Prostate gland (tissue), 2 donors: ENCODE data around the gene PDXDC1. TPM values are rescaled to one million over a fixed set of nuclear protein-coding genes. Genes with fewer than 3 reads are reported as not detected.
"Not testable (repeated sequence)": the region's sequence is repeated elsewhere in the genome, so short reads cannot be mapped to it uniquely, and the experiment has no call there.

Source experiments
- DNase-seq: peaks from one replicate; pipeline ENCODE4 v3.0.0-alpha.2; 2019; ENCODE audit warnings: low spot score
- H3K27ac ChIP-seq, 2 donors: fragments of 200-600 bp; sonication (generic); 2 replicates each; pipeline ENCODE4 v1.5.1; 2017 to 2019
- H3K27me3 ChIP-seq: fragments of 200-600 bp; sonication (generic); replicated peaks from 2 replicates; pipeline ENCODE4 v1.5.1; 2019; ENCODE audit not compliant: insufficient read depth
- H3K36me3 ChIP-seq, 2 donors: fragments of 200-600 bp; sonication (generic); 1 replicate in 1 of 2; 2 replicates in 1 of 2; pipeline versions ENCODE4 v1.5.1 to v1.8.1; 2017 to 2019
- H3K4me1 ChIP-seq: fragments of 200-600 bp; sonication (generic); replicated peaks from 2 replicates; pipeline ENCODE4 v1.5.1; 2019
- H3K4me3 ChIP-seq, 2 donors: fragments of 200-600 bp; sonication (generic); 2 replicates each; pipeline ENCODE4 v1.5.1; 2017 to 2019
- H3K9me3 ChIP-seq: fragments of 200-600 bp; sonication (generic); 2 replicates; pipeline ENCODE4 v1.5.1; 2017
- WGBS: methylation state at CpG from one replicate; pipeline ENCODE4 v1.1.5; 2018; 5-methylcytosine and 5-hydroxymethylcytosine counted together
- intact Hi-C: fragments of 100-400 bp; cut with DNase I; formaldehyde crosslinking; loops from one replicate; pipeline ENCODE4 v1.14.2; 2022
- total RNA-seq, 2 donors: library from RNA; depleted of rRNA; stranded (reverse); fragments of >200 nt; gene quantifications; one replicate each; pipeline ENCODE4 v1.1.0, GENCODE V29; 2016

Gene PDXDC1
- total RNA-seq, 2 donors from 2014 or later: 139 to 189 TPM

DNA sequence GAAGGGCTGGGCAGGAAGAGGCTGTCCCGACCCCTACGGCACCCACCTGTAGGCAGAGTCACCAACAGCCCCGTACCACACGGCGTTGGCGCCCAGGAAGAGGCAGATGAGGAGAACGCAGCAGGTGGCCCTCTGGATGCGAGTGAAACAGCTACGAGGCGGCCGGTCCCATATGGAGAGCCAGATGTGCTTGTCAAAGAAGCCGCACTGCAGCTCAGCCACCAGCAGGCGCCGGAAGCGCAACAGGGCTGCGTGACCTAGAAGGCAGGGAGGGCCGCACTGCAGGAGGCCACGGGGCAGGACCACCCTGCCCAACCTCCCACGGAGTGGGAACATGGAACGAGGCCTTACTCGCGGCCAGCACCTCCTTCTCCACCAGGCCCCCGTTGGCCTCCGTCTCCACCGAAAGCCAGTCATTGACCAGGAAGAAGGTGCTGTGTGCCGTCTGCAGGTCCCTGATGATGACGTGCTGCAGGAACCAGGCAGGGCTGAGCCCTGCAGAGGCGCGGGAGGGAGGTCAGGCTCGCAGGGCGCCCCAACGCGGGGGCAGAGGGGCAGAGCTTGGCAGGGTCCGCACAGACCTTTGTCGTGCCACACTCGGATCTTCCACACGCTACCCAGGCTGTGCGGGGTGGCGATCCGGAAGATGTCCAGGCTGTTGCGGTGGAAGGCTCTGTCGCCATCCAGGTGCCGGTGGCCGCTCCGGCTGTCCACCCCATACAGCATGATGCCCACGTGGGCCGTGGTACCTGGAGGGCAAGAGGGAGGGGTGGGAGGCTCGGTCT lies 153.0 kb downstream of the PDXDC1 start:
- DNase-seq, H3K27ac ChIP-seq, intact Hi-C loops, H3K4me3 ChIP-seq, H3K9me3 ChIP-seq, H3K4me1 ChIP-seq, H3K36me3 ChIP-seq, H3K27me3 ChIP-seq: not testable (repeated sequence)
- WGBS: 93% methylated on average over 22 of the region's 48 CpGs

DNA sequence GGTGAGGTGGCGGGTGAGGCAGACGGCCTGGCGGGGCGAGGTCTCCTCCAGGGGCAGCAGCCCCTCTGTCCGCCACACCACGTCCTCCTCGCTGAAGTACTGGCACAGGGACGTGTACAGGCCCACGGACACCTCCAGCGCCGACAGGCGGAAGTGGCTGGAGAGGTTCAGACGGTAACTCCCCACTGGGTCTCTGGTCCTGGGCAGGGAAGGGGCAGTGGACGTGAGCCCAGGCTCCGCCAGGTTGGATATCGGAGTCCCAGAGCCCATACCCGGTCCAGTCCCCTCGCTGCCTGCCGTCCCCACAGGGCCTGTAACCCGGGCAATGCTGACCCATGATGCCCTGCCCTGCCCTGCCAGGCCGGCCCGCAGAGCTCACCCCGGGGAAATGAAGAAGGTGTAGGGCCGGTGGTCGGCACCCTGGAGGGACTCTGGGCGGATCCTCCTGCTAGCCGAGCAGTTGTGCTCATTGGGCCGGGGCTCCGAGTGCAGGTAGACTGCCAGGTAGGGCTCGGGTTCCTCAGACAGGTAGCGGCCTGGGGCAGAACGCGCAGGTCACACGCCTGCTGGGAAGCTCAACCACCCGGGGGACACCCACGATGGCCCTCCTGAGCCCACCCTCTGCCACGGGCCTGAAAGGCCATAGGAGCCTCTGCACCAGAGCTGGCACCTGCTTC lies 155.6 kb downstream of the PDXDC1 start:
- H3K36me3 ChIP-seq, H3K4me1 ChIP-seq, H3K4me3 ChIP-seq, H3K27me3 ChIP-seq, H3K27ac ChIP-seq, intact Hi-C loops, H3K9me3 ChIP-seq, DNase-seq: not testable (repeated sequence)
- 95% methylated on average over 16 of the region's 37 CpGs for WGBS

DNA sequence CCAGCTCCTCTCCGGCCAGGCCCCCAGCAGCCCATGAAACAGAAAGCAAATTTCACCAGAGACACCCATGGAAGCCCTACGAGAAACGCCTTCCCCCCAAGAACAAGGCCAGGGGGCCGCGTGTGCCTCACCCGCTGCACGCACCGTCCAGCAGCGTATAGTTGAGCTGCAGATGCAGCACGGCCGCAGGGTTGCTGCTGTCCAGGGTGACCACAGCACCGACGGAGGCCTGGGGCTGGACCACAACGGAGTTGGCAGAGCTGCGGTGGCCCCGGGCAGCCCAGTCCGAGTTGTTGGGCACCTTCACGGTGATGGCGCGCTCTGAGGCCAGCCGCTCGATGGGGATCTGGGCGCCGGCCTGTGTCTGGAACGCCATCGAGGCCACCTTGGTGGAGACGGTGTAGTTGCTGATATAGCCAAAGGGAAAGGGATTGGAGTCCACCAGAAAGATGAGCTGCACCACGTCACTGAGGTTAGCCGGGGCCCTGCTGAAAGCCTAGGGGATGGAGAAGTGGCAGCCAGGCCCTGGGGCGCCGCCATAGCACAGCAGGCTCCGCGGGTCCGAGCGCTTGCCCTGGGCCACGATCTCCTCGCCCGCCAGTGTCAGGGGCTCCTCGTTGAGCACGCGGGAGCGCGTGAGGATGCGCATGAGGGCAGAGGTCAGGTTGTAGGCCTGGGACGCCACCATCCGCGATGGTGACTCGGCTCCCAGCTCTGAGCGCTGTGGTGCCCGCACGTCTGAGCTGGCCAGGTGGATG lies 156.3 kb downstream of the PDXDC1 start:
- H3K4me1 ChIP-seq, H3K27me3 ChIP-seq, H3K27ac ChIP-seq, DNase-seq, H3K4me3 ChIP-seq, intact Hi-C loops, H3K36me3 ChIP-seq, H3K9me3 ChIP-seq: not testable (repeated sequence)
- 90% methylated on average over 21 of the region's 51 CpGs for WGBS

DNA sequence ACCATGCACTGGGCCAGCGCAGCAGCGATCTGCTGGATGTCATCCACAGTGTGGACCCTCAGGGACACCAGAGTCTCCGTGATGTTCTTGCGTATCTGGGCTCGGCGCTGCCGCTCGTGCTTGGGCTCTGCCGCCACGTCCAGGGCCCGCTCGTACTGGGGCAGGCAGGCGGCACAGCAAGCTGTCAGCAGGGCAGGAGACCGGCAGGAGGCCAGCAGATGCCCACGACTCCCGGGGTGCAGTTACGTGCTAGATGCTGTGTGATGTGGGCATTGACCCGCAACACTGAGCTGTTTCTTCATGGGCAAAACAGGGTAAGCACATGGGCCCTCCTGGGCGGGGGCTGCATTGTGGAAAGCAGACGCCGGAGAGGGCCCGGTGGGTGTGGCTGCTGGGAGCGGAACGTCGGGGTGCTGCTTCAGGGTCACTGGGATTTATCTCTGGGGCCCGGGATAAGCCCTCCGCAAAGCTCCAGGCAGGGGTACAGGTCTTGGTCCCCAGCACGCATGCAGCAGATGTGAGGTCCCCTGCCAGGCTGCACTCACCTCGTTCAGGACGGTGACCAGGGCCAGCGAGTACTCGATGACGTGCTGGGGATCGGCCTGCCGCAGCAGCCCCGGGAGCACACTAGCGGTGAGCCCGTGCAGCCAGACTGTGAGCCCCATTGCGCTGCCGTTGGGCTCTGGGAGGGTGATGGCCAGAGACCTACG lies 158.0 kb downstream of the PDXDC1 start:
- WGBS: 90% methylated on average over 17 of the region's 41 CpGs
- intact Hi-C loops, H3K27ac ChIP-seq, H3K4me1 ChIP-seq, DNase-seq, H3K4me3 ChIP-seq, H3K36me3 ChIP-seq, H3K9me3 ChIP-seq, H3K27me3 ChIP-seq: not testable (repeated sequence)

DNA sequence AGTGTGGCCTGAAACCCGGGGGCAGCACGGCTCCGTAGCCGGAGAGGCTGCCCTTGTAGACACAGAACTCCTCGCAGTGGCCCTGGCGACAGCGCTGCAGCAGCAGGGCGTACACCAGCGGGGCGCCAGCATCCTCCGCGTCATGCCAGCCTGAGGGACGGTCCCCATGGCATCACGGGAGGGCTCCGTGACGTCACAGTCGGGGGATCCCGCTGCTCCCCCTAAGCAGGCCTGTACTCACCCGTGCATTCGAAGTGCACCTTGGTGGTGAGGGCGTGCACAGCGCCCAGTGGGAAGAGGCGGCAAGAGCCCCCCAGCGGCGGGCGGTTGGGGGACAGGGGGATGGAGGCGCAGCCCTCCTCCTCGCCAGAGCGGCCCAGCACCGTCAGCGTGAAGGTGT lies 158.7 kb downstream of the PDXDC1 start:
- H3K9me3 ChIP-seq, intact Hi-C loops, H3K4me1 ChIP-seq, DNase-seq, H3K4me3 ChIP-seq, H3K27ac ChIP-seq, H3K27me3 ChIP-seq, H3K36me3 ChIP-seq: not testable (repeated sequence)
- WGBS: 88% methylated on average over 9 of the region's 31 CpGs

DNA sequence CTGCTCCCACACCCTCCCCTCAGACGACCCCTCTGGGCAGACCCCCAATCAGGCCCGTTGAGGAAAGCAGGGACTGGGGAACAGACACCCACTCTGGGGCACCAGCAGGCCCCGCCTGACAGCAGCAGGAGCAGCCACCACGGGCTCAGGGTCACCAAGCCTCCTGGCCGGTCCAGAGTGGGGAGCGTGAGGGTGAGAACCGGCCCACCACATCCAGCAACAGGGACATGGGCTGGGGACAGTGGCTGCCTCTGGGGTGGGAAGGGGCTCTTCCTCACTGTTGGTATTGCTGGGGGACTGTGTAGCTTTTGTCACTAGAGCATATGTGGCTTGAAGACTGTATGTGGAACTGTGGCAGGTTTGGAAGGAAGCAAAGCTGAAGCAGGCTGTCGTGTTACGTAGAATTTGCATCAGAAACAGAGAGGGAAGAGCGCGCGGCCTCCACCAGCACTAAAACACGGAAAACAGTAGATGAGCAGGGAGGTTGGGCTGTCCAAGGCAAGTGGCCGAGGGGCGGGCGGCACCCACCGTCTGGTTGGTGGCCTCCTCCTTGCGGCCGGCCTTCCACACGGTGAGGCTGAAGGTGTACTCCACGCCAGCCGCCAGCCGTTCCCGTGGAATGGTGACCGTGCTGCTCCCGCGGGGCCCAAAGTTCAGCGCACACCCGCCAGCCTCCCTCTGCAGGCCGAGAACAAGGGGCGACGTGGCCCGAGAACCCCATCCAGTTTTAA lies 160.1 kb downstream of the PDXDC1 start:
- DNase-seq, H3K27me3 ChIP-seq, H3K9me3 ChIP-seq, H3K4me1 ChIP-seq, H3K27ac ChIP-seq, intact Hi-C loops, H3K36me3 ChIP-seq, H3K4me3 ChIP-seq: not testable (repeated sequence)
- 97% methylated on average over 5 of the region's 33 CpGs for WGBS

DNA sequence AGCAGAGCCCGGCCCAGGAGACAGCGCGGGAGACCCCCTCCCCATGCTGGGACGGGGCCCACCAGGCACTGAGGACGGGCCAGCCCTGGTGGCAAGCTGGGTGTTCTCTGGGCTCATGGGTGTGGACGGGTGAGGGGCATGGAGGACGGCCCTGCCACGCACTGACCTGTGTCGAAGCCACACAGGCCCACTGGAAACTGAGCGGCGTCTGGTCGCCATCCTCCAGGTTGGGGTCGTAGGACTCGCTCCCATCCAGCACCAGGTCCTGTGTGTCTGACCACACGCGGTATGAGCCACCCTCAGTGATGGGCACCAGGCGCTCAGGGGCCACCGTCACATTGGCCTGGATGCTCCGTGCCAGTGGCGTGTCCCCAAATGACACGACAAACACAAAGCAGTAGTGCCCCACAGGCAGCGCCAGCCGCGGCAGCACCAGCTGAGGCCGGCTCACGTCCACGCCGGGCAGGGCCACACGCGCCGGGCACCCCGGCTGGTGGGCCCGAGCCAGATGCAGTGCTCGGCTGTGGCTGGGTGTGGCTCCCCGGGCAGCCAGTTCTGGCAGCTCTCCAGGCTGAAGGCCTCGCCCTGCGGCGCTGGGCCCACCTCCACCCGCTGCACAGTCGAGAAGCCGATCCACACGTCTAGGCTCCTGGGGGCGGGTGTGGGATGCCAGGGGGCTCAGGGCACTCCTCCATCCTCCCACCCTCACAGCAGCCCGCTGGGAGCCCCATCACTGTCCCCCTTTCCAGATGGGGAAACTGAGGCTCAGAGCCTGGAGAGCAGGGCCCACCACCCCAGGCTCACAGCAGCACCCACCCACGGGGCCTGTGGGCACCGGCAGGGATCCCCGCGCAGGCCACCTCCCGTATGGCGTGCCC lies 160.9 kb downstream of the PDXDC1 start:
- WGBS: 73% methylated on average over 31 of the region's 50 CpGs
- H3K36me3 ChIP-seq, H3K27me3 ChIP-seq, H3K9me3 ChIP-seq, H3K4me3 ChIP-seq, H3K27ac ChIP-seq, H3K4me1 ChIP-seq, DNase-seq, intact Hi-C loops: not testable (repeated sequence)

DNA sequence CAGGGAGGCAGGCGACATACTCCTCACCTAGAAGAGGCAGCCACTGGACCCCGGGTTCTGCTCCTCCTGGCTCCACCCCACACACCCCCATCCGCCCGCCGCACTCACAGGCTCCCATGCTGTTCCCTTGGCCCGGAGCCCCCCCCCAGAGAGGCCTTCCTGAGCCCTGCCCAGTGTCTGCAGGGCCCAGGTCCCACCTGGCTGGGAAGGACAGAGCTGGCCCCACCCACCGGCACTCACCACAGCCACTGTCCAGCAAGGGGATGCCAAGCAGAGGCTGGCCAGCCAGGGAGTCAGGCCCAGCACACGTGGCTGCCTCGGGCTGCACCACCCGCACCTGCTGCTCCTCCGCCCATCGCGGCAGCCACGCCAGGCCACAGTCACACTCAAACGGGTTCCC lies 162.7 kb downstream of the PDXDC1 start:
- H3K36me3 ChIP-seq, H3K9me3 ChIP-seq, H3K4me3 ChIP-seq, DNase-seq, H3K27ac ChIP-seq, H3K4me1 ChIP-seq, H3K27me3 ChIP-seq, intact Hi-C loops: not testable (repeated sequence)
- 54% methylated on average over 7 of the region's 15 CpGs for WGBS

DNA sequence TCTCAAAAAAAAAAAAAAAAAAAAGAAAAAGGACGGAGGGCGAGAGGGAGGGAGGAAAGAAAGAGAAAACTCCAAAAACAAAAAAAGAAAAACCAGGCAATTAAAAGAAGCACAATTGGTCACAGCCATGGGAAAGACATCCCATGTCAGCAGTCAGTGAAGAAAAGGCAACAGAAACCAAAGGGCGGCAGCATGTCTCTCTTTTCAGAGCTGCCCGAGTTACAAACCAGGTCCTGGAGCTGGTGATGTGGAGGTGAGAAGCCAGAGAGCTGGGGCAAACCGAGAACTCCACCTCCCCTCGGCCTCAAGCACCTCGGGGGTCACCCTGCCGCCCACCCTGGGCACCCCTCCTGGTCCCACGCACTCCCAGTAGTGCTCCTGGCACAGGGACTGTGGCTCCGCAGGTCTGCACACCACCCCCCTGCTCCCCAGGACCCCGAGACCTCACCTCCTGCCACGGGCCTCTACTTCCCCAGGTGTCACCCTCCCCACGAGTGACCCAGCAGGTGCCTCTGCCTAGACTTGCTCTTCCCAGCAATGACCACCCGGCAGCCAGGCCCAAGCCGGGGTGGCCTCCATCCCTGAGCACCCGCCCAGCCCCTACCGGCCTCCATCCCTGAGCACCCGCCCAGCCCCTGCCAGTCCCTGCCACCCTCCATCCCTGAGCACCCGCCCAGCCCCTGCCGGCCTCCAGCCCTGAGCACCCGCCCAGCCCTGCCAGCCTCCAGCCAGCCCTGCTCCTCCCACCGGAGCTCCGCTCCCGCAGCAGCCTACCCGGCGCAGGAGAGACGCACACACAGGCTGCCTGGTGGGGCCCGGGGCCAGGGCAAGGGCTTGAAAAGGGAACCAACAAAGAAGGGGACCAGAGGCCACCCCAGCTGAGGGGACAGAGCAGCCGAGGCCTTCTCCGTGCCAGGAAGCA lies 165.9 kb downstream of the PDXDC1 start:
- H3K36me3 ChIP-seq, H3K27me3 ChIP-seq, H3K4me3 ChIP-seq, H3K9me3 ChIP-seq, DNase-seq, H3K4me1 ChIP-seq, intact Hi-C loops: not testable (repeated sequence)
- peak overlapping the region; percentile 27 to 46 for H3K27ac ChIP-seq
- 49% methylated on average over 29 of the region's 30 CpGs for WGBS
